ENCODE data around the gene ASXL1. TPM values are rescaled to one million over a fixed set of nuclear protein-coding genes. Genes with fewer than 3 reads are reported as not detected.

The ASXL1 gene
- total and polyA plus RNA-seq, 9 of the 15 experiments (the other 6 are each of a cell fraction or from before 2014, with no cell fraction given), result 6.5 to 65.3 (median 32.3) TPM

GRCh38 chr20:32421290-32421689 is 63.2 kb downstream of the ASXL1 start (continued):
- TF ChIP-seq ZBTB40 (IDR thresholded peaks at IDR 0.05), result peak; percentile 82
- peak; percentile 74 for TF ChIP-seq ZBTB40 (CRISPR knock-in tag; IDR thresholded peaks at IDR 0.05)
- TF ChIP-seq FUS (optimal IDR thresholded peaks at IDR 0.05; ENCODE audit: low read depth, low read length), result no peak
- no peak for TF ChIP-seq ZNF76 (CRISPR knock-in tag; IDR thresholded peaks at IDR 0.05; ENCODE audit: borderline replicate concordance)
- no peak for TF ChIP-seq ARID3A (IDR thresholded peaks at IDR 0.05; ENCODE audit: borderline replicate concordance, low read depth, low read length)
- TF ChIP-seq MAFG (tag; conservative IDR thresholded peaks at IDR 0.05), result peak; percentile 71
- 0 out of 2 replicates have a peak, but pooled peaks have one; percentile 44 for TF ChIP-seq ZNF384 (IDR thresholded peaks at IDR 0.05; ENCODE audit: low read depth, low read length)
- no peak for TF ChIP-seq ZKSCAN3 (CRISPR knock-in tag; IDR thresholded peaks at IDR 0.05)
- no peak for TF ChIP-seq RBM15 (IDR thresholded peaks at IDR 0.05; ENCODE audit: insufficient read depth, low read length)
- TF ChIP-seq ZNF224 (CRISPR knock-in tag; IDR thresholded peaks at IDR 0.05), result no peak
- no peak for TF ChIP-seq STAG1 (CRISPR knock-in tag; IDR thresholded peaks at IDR 0.05; ENCODE audit: borderline replicate concordance)
- no peak for TF ChIP-seq JUN (IDR thresholded peaks at IDR 0.05; ENCODE audit: borderline replicate concordance, low read depth, low read length)
- no peak for TF ChIP-seq JUN (CRISPR knock-in tag; IDR thresholded peaks at IDR 0.05; ENCODE audit: borderline replicate concordance)
- peak; percentile 56 for TF ChIP-seq ZNF316 (IDR thresholded peaks at IDR 0.05)
- no peak for TF ChIP-seq TEAD2 (tag; IDR thresholded peaks at IDR 0.05)
- TF ChIP-seq NFE2 (IDR thresholded peaks at IDR 0.05; ENCODE audit: low read depth), result 0 out of 2 replicates have a peak, but pooled peaks have one; percentile 27
- no peak for TF ChIP-seq DLX4 (CRISPR knock-in tag; IDR thresholded peaks at IDR 0.05)
- TF ChIP-seq MAX (CRISPR knock-in tag; IDR thresholded peaks at IDR 0.05), result no peak
